K562 (cell line): ENCODE results near the gene VSIG10L. TPM values are rescaled to one million over a fixed set of nuclear protein-coding genes. Genes with fewer than 3 reads are reported as not detected.
A peak's percentile ranks its signal among the peaks of the same experiment; 100 is the strongest.

ENCODE experiments used
- CAMTA2 ChIP-seq: fragments of 250-450 bp; sonication (Bioruptor Pico); conservative IDR thresholded peaks from 2 replicates; pipeline ENCODE4 v1.5.1; 2022
- DDX20 ChIP-seq: fragments of 450-650 bp; IDR thresholded peaks from 2 replicates; pipeline ENCODE4 v1.6.1; 2016; ENCODE audit warnings: missing genetic modification characterization, low read depth, mild to moderate bottlenecking, missing compliant biosample characterization, moderate library complexity
- EWSR1 ChIP-seq: fragments of 450-650 bp; IDR thresholded peaks from 2 replicates; pipeline ENCODE4 v1.6.1; 2018; ENCODE audit warnings: borderline replicate concordance, mild to moderate bottlenecking, low read depth, moderate library complexity; ENCODE audit not compliant: partially characterized antibody
- HDAC6 ChIP-seq: IDR thresholded peaks from 2 replicates; pipeline ENCODE4 v1.6.1; 2012; ENCODE audit warnings: low read depth, mild to moderate bottlenecking, control low read depth, inconsistent platforms, low read length, moderate library complexity
- HNRNPLL ChIP-seq: fragments of 200-400 bp; formaldehyde crosslinking; IDR thresholded peaks from 2 replicates; pipeline ENCODE4 v1.6.1; 2017; ENCODE audit warnings: low read length, low read depth, mild to moderate bottlenecking; ENCODE audit not compliant: poor library complexity, severe bottlenecking
- KHSRP ChIP-seq: fragments of 450-650 bp; IDR thresholded peaks from 2 replicates; pipeline ENCODE4 v1.6.1; 2017
- KLF16 ChIP-seq: IDR thresholded peaks from 2 replicates; pipeline ENCODE4 v1.6.1; 2016; ENCODE audit warnings: antibody characterized with exemption
- PURB ChIP-seq: sonication (generic); formaldehyde crosslinking; IDR thresholded peaks from 2 replicates; pipeline ENCODE4 v1.9.0; 2021; ENCODE audit warnings: low read depth, mild to moderate bottlenecking, missing genetic modification reagents
- RBFOX2 ChIP-seq: fragments of 200-400 bp; formaldehyde crosslinking; IDR thresholded peaks from 2 replicates; pipeline ENCODE4 v1.6.1; 2017; ENCODE audit warnings: low read depth, mild to moderate bottlenecking, low read length, moderate library complexity
- SAFB2 ChIP-seq: fragments of 200-400 bp; formaldehyde crosslinking; IDR thresholded peaks from 2 replicates; pipeline ENCODE4 v1.6.1; 2018; ENCODE audit warnings: borderline replicate concordance, low read length, low read depth, moderate library complexity; ENCODE audit not compliant: severe bottlenecking
- SP1 ChIP-seq: sonication (generic); formaldehyde crosslinking; IDR thresholded peaks from 2 replicates; pipeline ENCODE4 v1.8.1; 2022; ENCODE audit warnings: mild to moderate bottlenecking, missing genetic modification reagents
- ZFPM2 ChIP-seq: fragments of 250-450 bp; sonication (Bioruptor Pico); IDR thresholded peaks from 2 replicates; pipeline ENCODE4 v1.5.1; 2022; ENCODE audit warnings: mild to moderate bottlenecking
- ZHX1 ChIP-seq: fragments of 150-350 bp; conservative IDR thresholded peaks from 2 replicates; pipeline ENCODE4 v1.6.1; 2014; ENCODE audit warnings: low read length
- ZNF224 ChIP-seq: sonication (generic); formaldehyde crosslinking; IDR thresholded peaks from 2 replicates; pipeline ENCODE4 v1.8.0; 2022; ENCODE audit warnings: mild to moderate bottlenecking, missing genetic modification reagents
- ZNF354B ChIP-seq: fragments of 250-450 bp; sonication (Bioruptor Pico); IDR thresholded peaks from 2 replicates; pipeline ENCODE4 v1.4.0; 2020
- ZNF384 ChIP-seq: IDR thresholded peaks from 2 replicates; pipeline ENCODE4 v1.6.1; 2012; ENCODE audit warnings: low read depth, low read length, improper control_type of control experiment
- ZNF586 ChIP-seq: fragments of 450-650 bp; formaldehyde crosslinking; conservative IDR thresholded peaks from 2 replicates; pipeline ENCODE4 v1.4.0; 2020; ENCODE audit warnings: mild to moderate bottlenecking, moderate library complexity
- polyA plus RNA-seq, 8 experiments: library from polyadenylated mRNA; depleted of rRNA in 4 of 8; stranded (reverse) in 5 of 8; unstranded in 3 of 8; fragments of >200 nt; fragmentation: Nextera tagmentation in 2 of 8; fragmentation: Illumina TruSeq in 1 of 8; extraction: Ambion mirVana in 2 of 8; extraction: Trizol in 1 of 8; gene quantifications; 2 replicates each; pipeline versions ENCODE4 v1.2.1 to v1.2.3, GENCODE V29; 2011 to 2014; ENCODE audit warnings: inconsistent platforms in 1 of 8, missing spikeins in 1 of 8
- total RNA-seq, 7 experiments: library from RNA; depleted of rRNA in 6 of 7; stranded (reverse); fragments of >200 nt in 6 of 7; fragmentation: Illumina TruSeq in 2 of 7; extraction: Trizol in 2 of 7; gene quantifications; 2 replicates each; pipeline versions ENCODE4 v1.2.1 to v1.2.3, GENCODE V29; 2011 to 2021; ENCODE audit warnings: low replicate concordance in 1 of 7
- TF ChIP-seq, protein P1 (sequence below): sonication (generic); formaldehyde crosslinking; IDR thresholded peaks from 2 replicates; pipeline ENCODE4 v1.8.1; 2022; ENCODE audit warnings: missing genetic modification reagents

Gene VSIG10L
- total and polyA plus RNA-seq, 9 of the 15 experiments (the other 6 are each of a cell fraction or from before 2014, with no cell fraction given), result 1.1 to 7.6 (median 2.2) TPM

GRCh38 chr19:51338563-51339312, 3.2 kb downstream of the VSIG10L start (continued):
- TF ChIP-seq ZHX1 (no peak), PURB (no peak), KHSRP (no peak), SAFB2 (no peak), EWSR1 (no peak), SP1 (CRISPR knock-in tag) (peak; percentile 46; the same call in 1 of the 2 replicates), HNRNPLL (peak; percentile 45), KLF16 (no peak), RBFOX2 (peak; percentile 60), ZNF586 (no peak), DDX20 (tag) (no peak), ZNF384 (0 out of 2 replicates have a peak, but pooled peaks have one; percentile 22), ZNF224 (CRISPR knock-in tag) (no peak), ZNF354B (CRISPR knock-in tag) (no peak), ZFPM2 (CRISPR knock-in tag) (no peak), CAMTA2 (CRISPR knock-in tag) (no peak), HDAC6 (no peak)
- TF ChIP-seq, protein P1, sequence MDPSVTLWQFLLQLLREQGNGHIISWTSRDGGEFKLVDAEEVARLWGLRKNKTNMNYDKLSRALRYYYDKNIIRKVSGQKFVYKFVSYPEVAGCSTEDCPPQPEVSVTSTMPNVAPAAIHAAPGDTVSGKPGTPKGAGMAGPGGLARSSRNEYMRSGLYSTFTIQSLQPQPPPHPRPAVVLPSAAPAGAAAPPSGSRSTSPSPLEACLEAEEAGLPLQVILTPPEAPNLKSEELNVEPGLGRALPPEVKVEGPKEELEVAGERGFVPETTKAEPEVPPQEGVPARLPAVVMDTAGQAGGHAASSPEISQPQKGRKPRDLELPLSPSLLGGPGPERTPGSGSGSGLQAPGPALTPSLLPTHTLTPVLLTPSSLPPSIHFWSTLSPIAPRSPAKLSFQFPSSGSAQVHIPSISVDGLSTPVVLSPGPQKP (CRISPR knock-in tag), result no peak
